Dendritic cell treated with granulocyte-macrophage colony-stimulating factor and Interleukin-4, amounts not matched to agents 40 ng/mL and 50 ng/mL, for 4 days (primary cell): ENCODE data around the gene CABCOCO1.
"Not testable (repeated sequence)": the region's sequence is repeated elsewhere in the genome, so short reads cannot be mapped to it uniquely, and the experiment has no call there.

Experiments used
- H3K27ac Mint-ChIP-seq: one replicate; pipeline ENCODE4 v1.8.0; 2022; ENCODE audit warnings: mild to moderate bottlenecking, mixed read lengths
- H3K27me3 Mint-ChIP-seq: one replicate; pipeline ENCODE4 v1.8.0; 2022; ENCODE audit warnings: mild to moderate bottlenecking, mixed read lengths
- H3K36me3 Mint-ChIP-seq: one replicate; pipeline ENCODE4 v1.8.0; 2022; ENCODE audit warnings: low read depth, mixed read lengths
- H3K4me1 Mint-ChIP-seq: one replicate; pipeline ENCODE4 v1.8.0; 2022; ENCODE audit warnings: low read depth, mixed read lengths
- H3K4me3 Mint-ChIP-seq: one replicate; pipeline ENCODE4 v1.8.0; 2022; ENCODE audit warnings: mild to moderate bottlenecking, moderate library complexity, mixed read lengths
- H3K9me3 Mint-ChIP-seq: one replicate; pipeline ENCODE4 v1.8.0; 2022; ENCODE audit warnings: mixed read lengths
- intact Hi-C: fragments of 100-400 bp; cut with micrococcal nuclease; formaldehyde crosslinking; loops from one replicate; pipeline ENCODE4 v1.15.0; 2022

The CABCOCO1 gene

DNA sequence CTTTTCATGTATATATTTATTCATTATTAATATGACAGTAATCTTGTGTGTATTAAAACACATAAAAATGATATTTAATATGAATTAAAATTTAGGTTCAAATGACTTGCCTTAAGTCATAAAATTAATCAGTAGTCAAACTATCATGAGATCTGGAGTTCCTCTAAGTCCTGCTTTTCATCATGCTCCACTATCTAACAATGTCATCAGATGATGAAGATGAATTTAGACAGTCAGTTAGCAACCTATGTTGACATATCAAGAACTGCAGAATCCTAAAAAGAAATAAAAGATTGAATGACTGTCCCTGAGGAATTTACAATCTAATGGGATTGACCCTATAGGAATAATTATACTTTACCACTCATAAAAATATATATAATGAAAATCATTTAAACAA lies 7.1 kb downstream of the CABCOCO1 start:
- intact Hi-C loops: no loop called here
- no peak overlapping the region for H3K27ac Mint-ChIP-seq
- H3K9me3 Mint-ChIP-seq: no peaks in the 10 kb centered on the region
- no peaks in the 10 kb centered on the region for H3K36me3 Mint-ChIP-seq
- H3K4me1 Mint-ChIP-seq: no peaks in the 10 kb centered on the region
- no peaks in the 10 kb centered on the region for H3K27me3 Mint-ChIP-seq
- H3K4me3 Mint-ChIP-seq: no peak overlapping the region

- Mint-ChIP-seq H3K36me3 (no peaks in the 10 kb centered on the region), H3K27ac (no peak overlapping the region), H3K4me1 (peaks cover 7% of the 10 kb centered on the region), H3K4me3 (no peak overlapping the region), H3K27me3 (no peaks in the 10 kb centered on the region), H3K9me3 (no peaks in the 10 kb centered on the region)
- intact Hi-C loops: no loop called here
Measured at GRCh38 chr10:61673360-61673759, 10.6 kb downstream of the CABCOCO1 start.

DNA sequence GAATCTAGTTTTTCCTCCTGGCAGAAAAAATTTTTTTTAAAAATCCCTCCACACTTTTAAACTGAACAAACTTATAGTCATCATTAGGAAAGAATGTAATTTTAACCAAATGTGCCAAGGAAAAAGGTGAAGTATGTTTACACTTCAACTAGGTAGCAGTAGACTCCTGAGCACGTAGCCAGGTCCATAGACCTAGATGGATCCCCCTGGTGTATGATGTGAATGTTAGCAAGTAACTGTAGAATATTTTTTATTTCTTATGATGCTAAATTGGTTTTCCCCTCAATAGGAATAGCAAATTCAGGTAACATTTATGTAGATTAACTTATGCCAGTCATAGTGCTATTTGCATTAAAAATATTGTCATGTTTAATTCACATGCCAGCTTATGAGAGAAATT lies 19.6 kb downstream of the CABCOCO1 start:
- H3K36me3 Mint-ChIP-seq: no peaks in the 10 kb centered on the region
- no peak overlapping the region for H3K27ac Mint-ChIP-seq
- H3K4me1 Mint-ChIP-seq: no peaks in the 10 kb centered on the region
- H3K9me3 Mint-ChIP-seq: no peaks in the 10 kb centered on the region
- no peaks in the 10 kb centered on the region for H3K27me3 Mint-ChIP-seq
- intact Hi-C loops: no loop called here
- H3K4me3 Mint-ChIP-seq: no peak overlapping the region

- no peaks in the 10 kb centered on the region for H3K9me3 Mint-ChIP-seq
- no peaks in the 10 kb centered on the region for H3K36me3 Mint-ChIP-seq
- no peak overlapping the region for H3K4me3 Mint-ChIP-seq
- H3K27ac Mint-ChIP-seq: no peak overlapping the region
- no peaks in the 10 kb centered on the region for H3K4me1 Mint-ChIP-seq
- intact Hi-C loops: no loop called here
- H3K27me3 Mint-ChIP-seq: no peaks in the 10 kb centered on the region
Measured at GRCh38 chr10:61683319-61683718, 20.6 kb downstream of the CABCOCO1 start.

DNA sequence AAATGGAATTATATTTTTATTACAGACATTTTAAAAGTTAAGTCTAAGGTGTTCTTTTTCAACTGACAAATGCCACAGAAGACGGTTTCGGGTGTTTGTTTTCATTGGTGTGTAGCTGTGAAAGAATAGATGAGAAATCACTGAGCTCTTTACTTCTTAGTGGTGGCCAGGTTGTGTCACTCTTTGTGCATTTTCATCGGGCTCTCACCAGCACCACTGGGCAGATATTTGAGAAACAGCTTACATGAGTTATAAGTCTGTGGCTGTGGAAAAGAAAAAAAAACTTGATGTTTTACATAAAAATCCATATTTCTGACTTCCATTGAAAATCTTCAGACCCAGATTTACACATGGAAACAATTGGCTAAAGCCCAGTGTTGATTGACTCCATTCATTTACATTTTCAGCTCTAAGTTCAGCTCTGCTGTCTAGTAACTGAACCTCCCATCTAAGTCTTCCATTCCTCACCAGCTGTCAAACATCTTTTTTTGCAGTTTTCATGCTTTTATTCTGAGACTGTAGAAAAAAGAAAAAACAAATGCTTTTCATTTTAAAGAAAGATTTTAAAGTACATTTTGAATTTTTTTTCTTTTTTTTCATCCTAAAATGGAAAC lies 22.3 kb downstream of the CABCOCO1 start:
- Mint-ChIP-seq H3K27me3 (no peaks in the 10 kb centered on the region), H3K36me3 (no peaks in the 10 kb centered on the region), H3K27ac (no peak overlapping the region), H3K4me3 (no peak overlapping the region), H3K4me1 (no peaks in the 10 kb centered on the region), H3K9me3 (no peaks in the 10 kb centered on the region)
- intact Hi-C loops: no loop called here

DNA sequence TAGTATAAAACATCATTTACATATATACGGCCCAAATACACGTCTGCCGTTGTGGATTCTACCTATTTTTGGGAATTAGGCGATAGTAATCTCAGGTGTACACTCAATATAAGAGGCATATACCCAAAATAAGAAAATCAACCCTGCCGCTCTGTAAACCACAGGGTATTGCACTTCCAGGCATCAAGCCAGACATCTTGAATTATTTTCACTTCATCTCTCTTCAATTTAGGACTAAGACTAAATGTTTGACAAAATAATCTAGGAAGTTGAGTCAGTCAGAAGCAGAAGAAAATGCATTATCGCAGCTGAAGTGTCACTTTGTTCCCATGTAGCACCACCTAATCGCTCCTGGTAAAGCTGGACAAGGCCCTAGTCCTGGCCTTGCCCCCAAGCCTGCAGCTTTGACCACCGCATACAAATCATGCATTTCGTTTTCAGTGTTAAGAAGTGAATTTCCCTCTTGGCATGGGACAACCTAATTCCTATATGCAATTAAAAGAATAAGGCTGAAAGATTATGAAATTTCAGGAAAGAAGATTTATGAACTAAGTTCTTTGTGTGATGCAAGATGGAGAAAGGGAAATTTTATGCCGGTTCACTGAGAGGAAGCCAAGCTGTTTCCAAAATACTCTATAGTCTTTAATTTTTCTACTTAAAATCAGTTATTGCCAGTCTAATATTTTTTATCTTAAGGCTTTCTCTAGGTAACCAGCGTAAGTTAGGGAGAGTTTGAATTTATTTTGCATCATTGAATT lies 26.0 kb downstream of the CABCOCO1 start:
- Mint-ChIP-seq H3K4me3 (no peak overlapping the region), H3K9me3 (peaks cover 2% of the 10 kb centered on the region), H3K36me3 (no peaks in the 10 kb centered on the region), H3K27ac (no peak overlapping the region), H3K4me1 (no peaks in the 10 kb centered on the region), H3K27me3 (no peaks in the 10 kb centered on the region)
- intact Hi-C loops: no loop called here

DNA sequence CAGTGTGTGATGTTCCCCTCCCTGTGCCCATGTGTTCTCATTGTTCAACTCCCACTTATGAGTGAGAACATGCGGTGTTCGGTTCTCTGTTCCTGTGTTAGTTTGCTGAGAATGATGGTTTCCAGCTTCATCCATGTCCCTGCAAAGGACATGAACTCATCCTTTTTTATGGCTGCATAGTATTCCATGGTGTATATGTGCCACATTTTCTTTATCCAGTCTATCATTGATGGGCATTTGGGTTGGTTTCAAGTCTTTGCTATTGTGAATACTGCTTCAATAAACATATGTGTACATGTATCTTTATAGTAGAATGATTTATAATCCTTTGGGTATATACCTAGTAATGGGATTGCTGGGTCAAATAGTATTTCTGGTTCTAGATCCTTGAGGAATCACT lies 28.9 kb downstream of the CABCOCO1 start:
- H3K4me3 Mint-ChIP-seq, H3K4me1 Mint-ChIP-seq, intact Hi-C loops, H3K36me3 Mint-ChIP-seq, H3K27ac Mint-ChIP-seq, H3K27me3 Mint-ChIP-seq: not testable (repeated sequence)
- peaks cover 20% of the 10 kb centered on the region for H3K9me3 Mint-ChIP-seq

DNA sequence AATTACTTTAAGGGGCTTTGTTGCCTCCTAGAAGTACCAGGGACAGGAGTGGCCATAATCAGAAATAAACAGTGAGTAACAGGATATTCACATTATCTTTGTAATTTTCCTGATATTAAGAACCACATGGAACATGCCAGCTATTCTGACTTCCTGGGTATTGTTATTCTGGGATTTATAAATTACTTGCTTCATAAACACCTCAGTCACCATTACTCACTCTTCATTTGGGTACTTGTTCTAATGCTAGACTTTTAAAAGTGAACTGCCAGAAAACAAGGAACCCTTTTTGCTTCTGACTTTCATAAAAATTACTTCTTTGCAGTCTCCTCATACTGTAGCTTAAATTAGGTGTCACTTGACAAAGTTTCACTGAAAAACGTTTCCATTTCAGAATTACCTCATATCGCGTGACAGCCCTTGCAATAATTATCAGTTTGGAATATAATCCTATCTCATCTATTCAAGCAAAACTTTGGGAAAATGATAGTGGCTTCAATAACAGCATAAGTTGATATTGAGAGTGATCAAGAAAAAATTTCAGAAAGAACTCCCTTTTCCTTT lies 29.8 kb downstream of the CABCOCO1 start:
- no peak overlapping the region for H3K27ac Mint-ChIP-seq
- H3K9me3 Mint-ChIP-seq: peaks cover 20% of the 10 kb centered on the region
- H3K27me3 Mint-ChIP-seq: no peaks in the 10 kb centered on the region
- no peaks in the 10 kb centered on the region for H3K4me1 Mint-ChIP-seq
- H3K4me3 Mint-ChIP-seq: no peak overlapping the region
- no peaks in the 10 kb centered on the region for H3K36me3 Mint-ChIP-seq
- intact Hi-C loops: no loop called here

DNA sequence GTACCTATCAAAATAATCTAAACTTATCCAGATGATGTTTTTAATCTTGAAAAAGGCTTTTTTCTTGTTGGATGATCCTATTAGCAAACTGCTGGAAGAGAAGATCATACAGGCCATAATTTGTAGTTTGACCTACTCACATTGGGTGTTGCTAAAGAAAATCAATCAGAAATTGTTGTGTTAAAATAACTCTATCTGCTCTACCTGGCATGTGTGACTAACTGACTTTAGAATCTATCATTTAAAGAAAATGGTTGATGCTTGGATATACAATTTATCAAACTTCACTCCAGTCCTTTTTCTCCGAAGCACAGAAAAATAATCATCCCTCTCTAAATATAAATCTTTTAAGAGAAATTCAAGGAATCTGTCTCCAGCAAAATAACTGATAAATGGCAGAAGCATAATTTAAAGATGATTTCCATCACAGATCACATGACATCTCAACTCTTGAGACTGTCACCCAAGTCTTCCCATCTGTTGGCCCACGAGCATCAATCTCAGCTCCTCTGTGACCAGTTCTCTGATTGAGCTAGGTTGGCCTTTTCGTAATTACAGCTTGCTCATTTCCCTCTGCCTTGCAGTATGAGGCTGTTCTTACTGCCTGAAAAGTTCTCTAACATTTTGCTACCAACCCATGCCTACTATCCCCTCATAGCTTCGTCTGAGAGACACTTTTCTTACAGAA lies 36.4 kb downstream of the CABCOCO1 start:
- intact Hi-C loops: no loop called here
- no peaks in the 10 kb centered on the region for H3K27me3 Mint-ChIP-seq
- no peaks in the 10 kb centered on the region for H3K36me3 Mint-ChIP-seq
- no peak overlapping the region for H3K4me3 Mint-ChIP-seq
- H3K4me1 Mint-ChIP-seq: peaks cover 7% of the 10 kb centered on the region
- H3K27ac Mint-ChIP-seq: no peak overlapping the region
- H3K9me3 Mint-ChIP-seq: peaks cover 14% of the 10 kb centered on the region

DNA sequence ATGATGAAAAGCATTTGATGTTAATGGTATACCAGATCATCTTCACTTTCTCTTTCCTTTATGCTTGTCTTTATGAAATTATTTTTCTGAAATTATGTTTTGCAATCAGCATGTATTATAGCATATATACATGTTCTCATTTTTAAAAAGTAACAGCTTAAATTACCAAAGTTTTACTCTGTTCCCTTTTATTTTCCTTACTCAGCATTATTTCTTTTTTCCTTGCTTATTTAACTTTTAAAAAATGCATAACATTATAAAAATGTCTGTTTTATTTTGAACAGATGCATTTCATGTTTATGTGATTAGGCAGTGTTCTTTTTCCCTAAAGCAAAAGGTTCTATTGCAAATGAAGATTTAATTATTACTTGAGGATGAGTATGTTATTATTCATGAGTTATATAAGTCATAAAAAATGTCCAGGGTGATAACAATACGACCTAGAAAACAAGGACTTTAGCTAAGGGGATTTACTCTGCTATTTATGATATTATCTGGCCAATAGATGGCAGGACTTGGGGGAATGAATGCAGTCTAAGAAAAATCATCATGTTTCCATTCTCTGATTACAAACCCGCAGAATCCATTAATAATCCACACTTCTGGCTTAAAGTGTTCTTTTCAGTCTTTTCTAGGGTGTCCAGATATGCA lies 38.5 kb downstream of the CABCOCO1 start:
- Mint-ChIP-seq H3K9me3 (no peaks in the 10 kb centered on the region), H3K4me3 (no peak overlapping the region), H3K27ac (no peak overlapping the region), H3K4me1 (peaks cover 7% of the 10 kb centered on the region), H3K36me3 (no peaks in the 10 kb centered on the region), H3K27me3 (no peaks in the 10 kb centered on the region)
- intact Hi-C loops: no loop called here

GRCh38 chr10:61701706-61702105 lies 39.0 kb downstream of the CABCOCO1 start:
- Mint-ChIP-seq H3K4me1 (peaks cover 7% of the 10 kb centered on the region), H3K4me3 (no peak overlapping the region), H3K9me3 (no peaks in the 10 kb centered on the region), H3K36me3 (no peaks in the 10 kb centered on the region), H3K27ac (no peak overlapping the region), H3K27me3 (no peaks in the 10 kb centered on the region)
- intact Hi-C loops: no loop called here

GRCh38 chr10:61702584-61702983 lies 39.9 kb downstream of the CABCOCO1 start:
- H3K36me3 Mint-ChIP-seq: no peaks in the 10 kb centered on the region
- no peaks in the 10 kb centered on the region for H3K27me3 Mint-ChIP-seq

DNA sequence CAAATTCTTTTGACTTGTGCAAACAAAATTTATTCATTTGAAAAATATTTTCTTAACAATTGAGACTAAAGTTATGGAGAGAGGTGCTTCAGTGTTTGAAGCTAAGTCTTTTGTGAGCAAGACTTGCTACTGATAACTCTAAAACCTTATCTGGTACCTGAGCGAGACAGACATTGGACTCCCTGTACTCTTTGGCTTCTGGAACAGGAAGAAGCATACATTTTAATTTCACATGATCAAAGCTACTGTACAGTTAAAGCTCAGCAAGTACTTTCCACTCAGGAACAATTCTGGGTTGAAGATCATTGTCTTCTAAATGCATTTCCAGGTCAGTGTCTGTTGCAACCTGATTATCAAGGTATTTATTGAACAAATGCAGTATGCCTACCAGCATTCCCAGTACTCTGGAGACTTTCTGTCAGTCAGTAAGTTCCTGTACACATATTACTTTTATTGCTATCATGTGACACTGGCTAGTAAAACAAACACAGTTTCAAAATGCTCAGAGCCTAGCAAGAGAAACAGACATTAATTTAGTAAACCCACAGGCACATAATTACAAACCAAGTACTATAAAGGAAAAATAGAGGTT lies 42.4 kb downstream of the CABCOCO1 start:
- Mint-ChIP-seq H3K27ac (no peak overlapping the region), H3K4me1 (peaks cover 7% of the 10 kb centered on the region), H3K4me3 (no peak overlapping the region), H3K9me3 (no peaks in the 10 kb centered on the region), H3K27me3 (no peaks in the 10 kb centered on the region), H3K36me3 (no peaks in the 10 kb centered on the region)
- intact Hi-C loops: no loop called here

More at GRCh38 chr10:61702584-61702983, 39.9 kb downstream of the CABCOCO1 start:
- H3K9me3 Mint-ChIP-seq: no peaks in the 10 kb centered on the region
- H3K4me1 Mint-ChIP-seq: peaks cover 7% of the 10 kb centered on the region
- no peak overlapping the region for H3K27ac Mint-ChIP-seq
- no peak overlapping the region for H3K4me3 Mint-ChIP-seq
- intact Hi-C loops: no loop called here
